BE2C (cell line): ENCODE results near the gene LTF.

Experiments used
- DNase-seq: peaks from one replicate; pipeline ENCODE4 v3.0.0-alpha.2; 2020
- H3K27me3 ChIP-seq: fragments of 250-450 bp; sonication (Bioruptor Pico); 2 replicates; pipeline ENCODE4 v1.5.1; 2020; ENCODE audit warnings: mild to moderate bottlenecking
- H3K36me3 ChIP-seq: fragments of 250-450 bp; sonication (Bioruptor Pico); 2 replicates; pipeline ENCODE4 v1.5.1; 2020; ENCODE audit warnings: mild to moderate bottlenecking
- H3K4me1 ChIP-seq: fragments of 250-450 bp; sonication (Bioruptor Pico); 2 replicates; pipeline ENCODE4 v1.5.1; 2020
- H3K4me3 ChIP-seq: 2 replicates; pipeline ENCODE4 v1.5.1; 2011; ENCODE audit warnings: low read depth, low read length
- H3K9me3 ChIP-seq: fragments of 250-450 bp; sonication (Bioruptor Pico); 2 replicates; pipeline ENCODE4 v1.5.1; 2020
- TF ChIP-seq, protein P1 (sequence below): IDR thresholded peaks from 2 replicates; pipeline ENCODE4 v1.5.1; 2012; ENCODE audit warnings: mild to moderate bottlenecking, low read depth, low read length

The LTF gene

GRCh38 chr3:46480491-46481195, 15.9 kb upstream of the LTF start:
- TF ChIP-seq, protein P1, sequence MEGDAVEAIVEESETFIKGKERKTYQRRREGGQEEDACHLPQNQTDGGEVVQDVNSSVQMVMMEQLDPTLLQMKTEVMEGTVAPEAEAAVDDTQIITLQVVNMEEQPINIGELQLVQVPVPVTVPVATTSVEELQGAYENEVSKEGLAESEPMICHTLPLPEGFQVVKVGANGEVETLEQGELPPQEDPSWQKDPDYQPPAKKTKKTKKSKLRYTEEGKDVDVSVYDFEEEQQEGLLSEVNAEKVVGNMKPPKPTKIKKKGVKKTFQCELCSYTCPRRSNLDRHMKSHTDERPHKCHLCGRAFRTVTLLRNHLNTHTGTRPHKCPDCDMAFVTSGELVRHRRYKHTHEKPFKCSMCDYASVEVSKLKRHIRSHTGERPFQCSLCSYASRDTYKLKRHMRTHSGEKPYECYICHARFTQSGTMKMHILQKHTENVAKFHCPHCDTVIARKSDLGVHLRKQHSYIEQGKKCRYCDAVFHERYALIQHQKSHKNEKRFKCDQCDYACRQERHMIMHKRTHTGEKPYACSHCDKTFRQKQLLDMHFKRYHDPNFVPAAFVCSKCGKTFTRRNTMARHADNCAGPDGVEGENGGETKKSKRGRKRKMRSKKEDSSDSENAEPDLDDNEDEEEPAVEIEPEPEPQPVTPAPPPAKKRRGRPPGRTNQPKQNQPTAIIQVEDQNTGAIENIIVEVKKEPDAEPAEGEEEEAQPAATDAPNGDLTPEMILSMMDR = no peak
- no peaks in the 10 kb centered on the region for H3K9me3 ChIP-seq
- H3K36me3 ChIP-seq = no peaks in the 10 kb centered on the region
- no peak overlapping the region for H3K4me3 ChIP-seq
- DNase-seq = no peak
- no peaks in the 10 kb centered on the region for H3K4me1 ChIP-seq
- H3K27me3 ChIP-seq = no peaks in the 10 kb centered on the region

GRCh38 chr3:46479696-46480095, 15.0 kb upstream of the LTF start:
- H3K9me3 ChIP-seq = no peaks in the 10 kb centered on the region
- no peak for DNase-seq
- H3K36me3 ChIP-seq = no peaks in the 10 kb centered on the region
- H3K4me3 ChIP-seq = no peak overlapping the region
- no peaks in the 10 kb centered on the region for H3K27me3 ChIP-seq
- no peaks in the 10 kb centered on the region for H3K4me1 ChIP-seq
- TF ChIP-seq, protein P1 = no peak

DNA sequence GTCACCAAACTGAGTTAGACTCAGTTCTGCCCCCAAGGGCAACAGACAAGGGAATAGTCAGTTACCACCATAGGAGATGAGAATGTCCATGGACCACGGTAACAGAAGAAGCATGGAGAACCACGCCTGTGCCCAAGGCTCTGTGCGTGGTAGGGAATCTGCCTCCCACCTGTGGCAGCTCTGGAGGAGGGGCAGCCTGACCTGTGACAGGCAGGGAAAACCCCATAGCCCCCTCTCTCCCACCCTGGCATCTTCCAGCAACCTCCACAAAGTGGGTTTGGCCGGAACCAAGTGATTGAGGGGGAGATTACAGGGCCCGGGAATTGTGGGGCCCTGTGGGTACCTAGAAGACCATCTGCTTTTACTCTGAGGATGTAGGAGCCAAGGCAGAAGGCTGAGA, 14.3 kb upstream of the LTF start:
- TF ChIP-seq, protein P1 = no peak
- DNase-seq = no peak
- no peak overlapping the region for H3K4me3 ChIP-seq
- no peaks in the 10 kb centered on the region for H3K9me3 ChIP-seq
- H3K27me3 ChIP-seq = no peaks in the 10 kb centered on the region
- H3K4me1 ChIP-seq = no peaks in the 10 kb centered on the region
- H3K36me3 ChIP-seq = no peaks in the 10 kb centered on the region

DNA sequence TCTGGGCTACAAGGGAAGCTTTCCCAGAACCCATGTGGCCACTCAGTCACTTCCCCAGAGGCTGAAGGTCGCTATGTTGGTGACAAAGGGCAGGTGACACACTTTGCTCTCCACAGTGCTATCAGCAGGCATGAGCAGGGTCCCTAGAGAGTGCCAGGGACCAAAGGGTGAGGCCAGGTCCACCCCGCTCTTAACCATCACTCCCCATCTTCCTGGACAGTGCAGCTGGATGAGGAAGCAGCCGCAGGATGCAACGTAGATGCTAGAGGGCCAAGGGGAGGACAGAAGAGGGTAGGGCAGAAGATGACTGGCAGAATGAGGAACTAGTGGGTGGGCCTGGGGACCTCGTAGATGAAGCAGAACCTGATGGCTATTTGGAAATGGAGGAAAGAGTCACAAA, 13.6 kb upstream of the LTF start:
- H3K4me1 ChIP-seq = no peaks in the 10 kb centered on the region
- DNase-seq = no peak
- no peaks in the 10 kb centered on the region for H3K27me3 ChIP-seq
- TF ChIP-seq, protein P1 = no peak
- H3K36me3 ChIP-seq = no peaks in the 10 kb centered on the region
- H3K9me3 ChIP-seq = no peaks in the 10 kb centered on the region
- no peak overlapping the region for H3K4me3 ChIP-seq

DNA sequence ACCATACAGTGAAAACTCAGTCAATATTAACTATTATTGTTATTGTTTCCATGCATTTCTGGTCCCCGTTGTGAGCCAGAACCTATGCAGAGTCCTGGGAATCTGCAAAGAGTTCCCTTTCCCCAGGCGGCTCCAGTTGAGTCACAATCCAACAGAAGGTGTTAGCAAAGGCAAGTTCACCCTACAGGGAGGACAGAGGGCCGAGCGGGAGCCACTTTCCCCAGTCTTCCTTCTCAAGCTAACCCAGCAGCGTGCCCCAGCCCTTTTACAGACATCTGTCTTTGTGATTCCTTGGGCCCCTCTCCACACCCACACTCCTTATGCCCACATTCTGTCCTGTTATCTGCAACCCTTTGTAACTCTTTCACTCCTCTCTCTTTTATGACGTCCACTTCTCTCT, 13.1 kb upstream of the LTF start:
- H3K27me3 ChIP-seq = no peaks in the 10 kb centered on the region
- no peak for DNase-seq
- no peaks in the 10 kb centered on the region for H3K9me3 ChIP-seq
- no peaks in the 10 kb centered on the region for H3K4me1 ChIP-seq
- H3K4me3 ChIP-seq = no peak overlapping the region
- H3K36me3 ChIP-seq = no peaks in the 10 kb centered on the region
- TF ChIP-seq, protein P1 = no peak

- no peak for DNase-seq
- TF ChIP-seq, protein P1 = no peak
- no peaks in the 10 kb centered on the region for H3K36me3 ChIP-seq
- H3K4me3 ChIP-seq = no peak overlapping the region
- H3K9me3 ChIP-seq = no peaks in the 10 kb centered on the region
- no peaks in the 10 kb centered on the region for H3K27me3 ChIP-seq
- no peaks in the 10 kb centered on the region for H3K4me1 ChIP-seq
Measured at GRCh38 chr3:46477145-46477544, 12.4 kb upstream of the LTF start.
